ENCODE measurements around the gene SIGLEC15.

- no peak for TF ChIP-seq POLR2A (IDR thresholded peaks at IDR 0.05)
- TF ChIP-seq, protein P1, sequence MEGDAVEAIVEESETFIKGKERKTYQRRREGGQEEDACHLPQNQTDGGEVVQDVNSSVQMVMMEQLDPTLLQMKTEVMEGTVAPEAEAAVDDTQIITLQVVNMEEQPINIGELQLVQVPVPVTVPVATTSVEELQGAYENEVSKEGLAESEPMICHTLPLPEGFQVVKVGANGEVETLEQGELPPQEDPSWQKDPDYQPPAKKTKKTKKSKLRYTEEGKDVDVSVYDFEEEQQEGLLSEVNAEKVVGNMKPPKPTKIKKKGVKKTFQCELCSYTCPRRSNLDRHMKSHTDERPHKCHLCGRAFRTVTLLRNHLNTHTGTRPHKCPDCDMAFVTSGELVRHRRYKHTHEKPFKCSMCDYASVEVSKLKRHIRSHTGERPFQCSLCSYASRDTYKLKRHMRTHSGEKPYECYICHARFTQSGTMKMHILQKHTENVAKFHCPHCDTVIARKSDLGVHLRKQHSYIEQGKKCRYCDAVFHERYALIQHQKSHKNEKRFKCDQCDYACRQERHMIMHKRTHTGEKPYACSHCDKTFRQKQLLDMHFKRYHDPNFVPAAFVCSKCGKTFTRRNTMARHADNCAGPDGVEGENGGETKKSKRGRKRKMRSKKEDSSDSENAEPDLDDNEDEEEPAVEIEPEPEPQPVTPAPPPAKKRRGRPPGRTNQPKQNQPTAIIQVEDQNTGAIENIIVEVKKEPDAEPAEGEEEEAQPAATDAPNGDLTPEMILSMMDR (IDR thresholded peaks at IDR 0.05) = no peak
Measured at GRCh38 chr18:45844938-45845337, 19.5 kb downstream of the SIGLEC15 start.
